A204.1 (cell line): ENCODE data around the gene SUB1.
"Not testable (repeated sequence)": the region's sequence is repeated elsewhere in the genome, so short reads cannot be mapped to it uniquely, and the experiment has no call there.

Experiments
- FAIRE-seq: peaks from 2 replicates; lab custom pipeline; 2012; peaks lifted over from hg19 to GRCh38; lab: Jason Lieb, UNC

The SUB1 gene

DNA sequence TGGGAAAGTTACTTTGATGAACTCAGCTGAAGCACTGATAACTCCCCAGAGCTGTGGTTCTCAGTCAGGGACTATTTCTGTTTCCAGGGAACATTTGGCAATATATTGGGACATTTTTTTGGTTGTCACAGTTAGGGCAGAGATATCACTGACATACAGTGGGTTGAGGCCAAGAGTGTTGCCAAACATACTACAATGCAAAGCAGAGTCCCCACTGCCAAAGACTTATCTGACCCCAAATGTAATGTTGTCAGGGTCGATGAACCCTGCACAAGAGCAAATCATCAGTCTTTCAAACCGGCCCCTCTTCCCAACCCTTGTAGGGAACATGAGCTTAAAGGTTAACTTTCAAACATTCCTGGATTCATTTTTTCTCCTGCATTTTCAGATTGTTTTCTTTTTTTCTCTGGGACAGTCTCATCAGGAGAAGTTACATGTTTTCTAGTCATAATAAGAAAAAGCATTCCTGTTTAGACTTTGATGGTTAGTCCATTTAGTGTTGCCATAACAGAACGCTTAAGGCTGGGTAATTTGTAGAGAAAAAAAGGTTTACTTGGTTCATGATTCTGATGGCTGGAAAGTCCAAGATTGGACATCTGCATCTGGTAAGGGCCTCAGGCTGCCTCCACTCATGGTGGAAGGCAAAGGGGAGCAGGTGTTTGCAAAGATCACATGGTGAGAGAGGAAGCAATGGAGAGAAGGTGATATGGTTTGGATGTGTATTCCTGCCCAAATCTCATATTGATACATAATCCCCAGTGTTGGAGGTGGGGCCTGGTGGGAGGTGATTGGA lies 18.8 kb upstream of the SUB1 start:
- no peak for FAIRE-seq

DNA sequence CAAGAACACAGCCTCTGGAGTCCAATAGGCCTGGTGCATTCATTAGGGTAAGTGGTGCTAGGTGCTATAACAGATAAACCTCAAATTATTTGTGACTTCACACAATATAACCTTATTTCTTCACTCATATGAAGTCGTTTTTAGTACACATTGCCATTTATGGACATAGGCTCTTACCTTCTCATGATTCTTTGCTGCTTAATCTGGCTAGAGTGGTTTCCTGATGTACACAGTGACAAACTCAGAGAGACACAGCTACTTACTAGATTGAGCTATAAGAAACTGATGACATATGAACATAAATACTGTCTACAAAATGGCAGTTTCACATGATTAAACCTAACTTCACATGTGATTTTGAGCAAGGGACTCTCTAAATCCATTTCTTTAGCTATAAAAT lies 14.2 kb upstream of the SUB1 start:
- FAIRE-seq, result no peak

DNA sequence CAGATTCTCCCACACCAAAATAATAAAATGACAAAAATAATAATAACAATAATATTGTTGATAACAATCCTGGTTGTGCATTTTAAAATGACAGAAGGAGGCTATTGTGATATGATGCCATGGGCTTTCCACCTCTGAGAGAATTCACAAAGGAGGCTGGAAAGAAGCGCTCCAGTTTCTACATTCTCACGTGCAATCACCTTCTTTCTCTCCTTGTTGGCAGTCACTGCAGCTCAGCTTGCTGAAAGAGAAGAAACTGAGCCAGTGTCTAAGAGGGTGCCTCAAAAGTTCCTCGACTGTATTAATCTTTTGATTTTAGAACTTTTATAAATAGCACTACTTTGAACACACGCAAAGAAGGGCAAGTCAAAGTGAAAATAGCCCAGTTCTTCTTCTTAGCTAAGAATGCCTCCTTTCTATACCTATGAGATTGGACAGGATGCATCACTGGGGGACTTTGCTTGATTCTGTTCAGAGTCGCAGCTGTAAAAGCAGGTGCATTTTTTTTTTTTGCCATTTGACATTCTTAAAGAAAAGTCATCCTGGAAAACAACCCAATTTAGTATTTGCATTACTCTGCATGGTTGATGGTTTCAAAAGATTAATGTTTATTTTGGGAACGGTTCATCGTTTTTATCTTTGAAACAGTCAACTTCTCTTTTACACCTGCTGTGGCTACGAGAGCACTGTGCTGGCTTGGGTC lies 12.4 kb upstream of the SUB1 start:
- no peak for FAIRE-seq

DNA sequence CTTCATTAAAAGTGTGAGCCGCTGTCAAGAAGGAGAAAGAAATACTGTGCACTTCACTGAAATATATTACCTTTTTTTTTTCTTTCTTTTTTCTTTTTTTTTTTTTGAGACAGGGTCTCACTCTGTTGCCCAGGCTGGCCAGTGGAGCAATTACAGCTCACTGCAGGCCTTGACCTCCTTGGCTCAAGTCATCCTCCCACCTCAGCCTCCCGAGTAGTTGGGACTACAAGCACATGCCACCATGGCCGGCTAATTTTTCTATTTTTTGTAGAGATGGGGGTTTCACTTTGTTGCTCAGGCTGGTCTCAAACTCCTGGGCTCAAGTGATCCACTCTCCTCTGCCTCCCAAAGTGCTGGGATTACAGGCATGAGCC lies 11.9 kb upstream of the SUB1 start:
- not testable (repeated sequence) for FAIRE-seq

DNA sequence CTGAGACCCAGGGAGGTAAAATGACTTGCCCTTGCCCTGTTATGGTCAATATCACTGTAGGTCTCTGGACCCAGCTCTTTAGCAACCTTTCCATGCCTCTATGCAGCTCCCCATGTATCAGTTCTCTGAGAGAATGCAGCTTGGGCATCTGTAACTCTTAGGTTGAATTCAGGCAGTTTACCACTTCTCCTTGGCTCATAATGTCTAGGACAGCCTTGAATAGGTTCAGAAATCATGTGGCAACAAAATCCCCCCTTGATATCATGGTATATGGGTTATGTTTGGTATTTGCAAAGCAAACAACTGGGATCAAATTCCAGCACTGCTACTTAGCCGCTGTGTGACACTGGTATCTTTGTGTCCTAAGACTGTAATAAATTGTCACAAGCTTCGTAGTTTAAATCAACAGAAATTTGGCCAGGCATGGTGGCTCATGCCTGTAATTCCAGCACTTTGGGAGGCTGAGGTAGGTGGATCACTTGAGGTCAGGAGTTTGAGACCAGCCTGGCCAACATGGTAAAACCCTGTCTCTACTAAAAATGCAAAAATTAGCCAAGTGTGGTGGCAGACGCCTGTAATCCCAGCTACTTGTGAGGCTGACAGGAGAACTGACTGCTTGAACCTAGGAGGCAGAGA lies 10.7 kb upstream of the SUB1 start:
- FAIRE-seq, result no peak

DNA sequence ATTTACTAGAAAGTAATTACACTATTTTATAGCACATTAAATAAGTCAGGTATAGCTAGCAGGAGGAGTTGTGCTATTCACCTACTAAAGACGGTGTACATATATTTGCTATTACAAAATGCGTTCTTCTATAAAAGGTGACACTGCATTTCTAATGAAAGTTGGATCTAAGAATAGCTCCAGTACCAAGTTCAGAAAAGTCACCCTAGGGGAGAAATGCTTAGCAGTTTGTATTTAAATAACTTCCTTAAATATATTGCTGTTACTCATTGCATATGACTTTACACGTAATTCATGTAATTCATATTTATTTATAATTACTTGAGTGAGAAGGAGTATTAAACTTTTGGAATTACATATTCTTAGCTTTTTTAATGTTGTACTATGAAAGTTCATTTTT lies 7.0 kb upstream of the SUB1 start:
- FAIRE-seq, result no peak

DNA sequence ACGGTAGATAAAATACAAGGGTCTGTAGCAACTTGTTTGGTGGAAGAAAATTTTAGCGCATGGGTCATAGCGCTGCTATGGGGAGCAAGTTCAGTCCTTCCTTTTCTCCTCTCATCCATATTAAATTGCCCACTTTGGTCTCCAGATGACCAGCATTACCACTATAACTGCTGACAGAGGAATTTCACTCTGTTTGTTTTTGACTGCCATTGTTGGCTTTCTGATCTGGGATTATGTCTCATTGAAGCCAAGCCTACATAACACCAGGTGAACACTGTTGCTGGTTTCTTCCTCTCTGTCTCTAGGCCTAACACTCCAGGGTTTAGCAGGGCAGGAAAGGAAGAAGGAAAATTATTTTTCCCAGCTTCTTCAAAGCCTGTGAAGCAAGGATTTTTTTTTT lies 6.6 kb upstream of the SUB1 start:
- no peak for FAIRE-seq

DNA sequence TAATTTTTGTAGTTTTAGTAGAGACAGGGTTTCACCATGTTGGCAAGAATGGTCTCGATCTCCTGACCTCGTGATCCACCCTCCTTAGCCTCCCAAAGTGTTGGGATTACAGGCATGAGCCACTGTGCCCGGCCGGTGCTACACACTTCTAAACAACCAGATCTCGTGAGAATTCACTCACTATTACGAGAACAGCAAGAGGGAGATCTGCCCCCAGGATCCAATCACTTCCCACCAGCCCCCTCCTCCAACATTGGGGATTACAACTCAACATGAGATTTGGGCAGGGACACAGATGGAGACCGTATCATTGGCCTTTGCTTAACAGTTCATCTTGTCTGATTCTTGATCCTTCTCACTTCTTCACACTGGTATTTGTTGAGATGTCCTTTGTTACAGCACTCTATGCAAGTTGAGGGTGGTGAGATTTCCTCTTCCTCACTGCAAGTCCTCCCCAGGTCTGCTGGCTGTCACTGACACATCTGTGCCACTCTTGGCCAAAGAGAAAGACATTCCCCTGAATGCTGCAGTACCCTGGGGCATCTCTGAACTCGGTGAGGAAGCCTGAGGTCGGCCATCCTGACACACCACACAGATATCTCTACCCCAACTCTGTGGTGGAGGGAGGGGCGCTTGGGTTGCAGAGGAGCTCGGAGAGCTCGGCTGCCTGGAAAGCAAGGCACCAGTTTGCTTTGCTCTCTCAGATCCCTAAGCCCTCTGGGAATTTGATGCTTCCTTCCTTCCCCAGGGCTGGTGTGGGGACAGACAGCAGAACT lies 4.2 kb upstream of the SUB1 start:
- no peak for FAIRE-seq

DNA sequence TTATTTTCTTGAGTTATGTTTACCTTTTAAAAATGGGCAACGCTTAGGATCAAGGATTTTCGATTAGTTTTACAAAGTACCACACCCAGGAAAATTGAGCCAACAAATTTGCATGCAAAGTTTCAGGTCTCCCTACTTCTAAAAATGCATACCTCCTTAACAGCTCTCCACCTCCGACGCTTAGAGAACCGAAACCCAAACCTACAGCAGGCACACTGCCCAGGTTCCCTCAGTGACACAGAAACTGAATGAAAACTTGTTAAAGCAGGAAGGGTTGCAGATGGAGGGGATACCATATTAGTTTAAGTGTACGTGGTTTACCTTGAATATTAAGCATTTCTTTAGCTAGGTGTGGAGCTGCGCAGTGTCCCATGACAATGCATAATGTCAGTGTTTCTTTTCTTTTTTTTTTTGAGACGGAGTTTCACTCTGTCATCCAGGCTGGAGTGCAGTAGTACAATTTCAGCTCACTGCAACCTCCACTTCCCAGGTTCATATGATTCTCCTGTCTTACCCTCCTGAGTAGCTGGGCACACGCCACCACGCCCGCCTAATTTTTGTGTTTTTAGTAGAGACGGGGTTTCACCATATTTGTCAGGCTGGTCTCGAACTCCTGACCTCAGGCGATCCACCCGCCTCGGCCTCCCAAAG lies 1.6 kb upstream of the SUB1 start:
- FAIRE-seq, result no peak

DNA sequence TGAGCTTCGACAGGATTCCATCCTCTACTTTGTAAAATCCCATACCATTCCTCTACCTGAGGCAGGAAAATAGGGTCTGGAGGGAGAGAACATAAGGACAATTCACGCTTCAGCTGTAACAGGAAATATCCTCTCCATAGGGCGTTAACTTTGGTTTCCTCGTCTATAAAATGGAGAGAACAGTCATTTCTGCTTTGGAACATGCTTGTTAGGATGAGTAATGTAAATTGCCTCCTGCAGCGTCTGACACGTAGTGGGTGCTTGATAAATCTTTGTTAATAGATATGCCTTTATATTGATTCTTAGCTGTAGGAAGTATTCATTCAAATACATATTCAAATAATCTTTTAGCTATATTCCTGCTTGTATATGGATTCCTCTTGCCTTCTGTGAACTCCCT lies 711 bp upstream of the SUB1 start:
- no peak for FAIRE-seq

DNA sequence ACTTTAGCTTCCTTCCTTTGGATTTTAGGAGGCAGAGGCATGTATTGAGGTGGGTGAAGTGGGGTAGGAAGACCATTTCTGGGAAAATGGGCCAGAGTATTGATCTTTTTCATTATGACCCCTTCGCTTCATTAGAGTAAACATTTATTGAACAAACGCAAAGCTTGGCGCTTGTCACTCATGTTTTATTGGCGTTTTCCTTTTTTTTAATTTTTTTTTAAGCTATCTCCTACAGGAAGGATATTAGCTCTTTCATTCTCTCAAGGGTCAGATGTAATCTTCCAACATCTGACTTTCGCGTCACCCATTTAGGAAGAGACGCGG lies 273 bp upstream of the SUB1 start:
- no peak for FAIRE-seq

DNA sequence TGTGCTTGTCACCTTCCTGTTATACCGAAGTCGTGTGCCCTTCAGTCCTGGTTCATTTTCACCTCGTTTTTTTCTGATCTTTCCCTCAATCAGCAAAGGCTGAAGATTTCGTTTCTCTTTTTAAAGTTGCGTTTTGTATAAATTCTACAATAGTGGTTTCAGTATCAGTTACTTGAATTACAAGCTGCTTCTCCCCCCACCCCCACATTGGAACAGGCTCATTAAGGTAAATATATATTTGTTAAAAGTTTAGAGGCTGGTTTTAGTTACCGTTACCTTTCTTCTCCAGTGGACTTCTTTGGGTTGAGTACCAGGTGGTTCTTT lies 881 bp downstream of the SUB1 start:
- no peak for FAIRE-seq

DNA sequence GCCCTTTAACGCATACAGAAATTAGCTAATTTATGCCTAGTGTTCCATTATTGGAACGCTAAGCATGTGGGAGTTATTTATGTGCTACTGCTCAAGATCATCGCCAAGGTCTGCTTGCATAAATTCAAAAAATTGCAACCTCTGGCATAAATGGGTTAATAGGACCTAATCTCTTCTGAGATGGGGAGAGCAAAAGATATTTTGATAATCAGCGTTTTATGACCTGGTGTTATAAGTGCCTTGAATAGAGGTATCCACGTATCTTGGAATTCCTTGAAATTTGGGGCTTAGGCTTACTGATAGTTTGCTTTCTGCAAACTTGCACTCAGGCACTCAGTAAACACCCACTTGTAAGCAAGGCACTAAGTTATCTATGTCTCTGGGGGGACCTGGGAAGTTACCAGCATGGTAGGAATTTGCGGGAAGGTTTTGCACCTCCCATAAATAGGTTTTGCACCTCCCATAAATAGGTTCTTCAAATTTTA lies 1.8 kb downstream of the SUB1 start:
- no peak for FAIRE-seq

DNA sequence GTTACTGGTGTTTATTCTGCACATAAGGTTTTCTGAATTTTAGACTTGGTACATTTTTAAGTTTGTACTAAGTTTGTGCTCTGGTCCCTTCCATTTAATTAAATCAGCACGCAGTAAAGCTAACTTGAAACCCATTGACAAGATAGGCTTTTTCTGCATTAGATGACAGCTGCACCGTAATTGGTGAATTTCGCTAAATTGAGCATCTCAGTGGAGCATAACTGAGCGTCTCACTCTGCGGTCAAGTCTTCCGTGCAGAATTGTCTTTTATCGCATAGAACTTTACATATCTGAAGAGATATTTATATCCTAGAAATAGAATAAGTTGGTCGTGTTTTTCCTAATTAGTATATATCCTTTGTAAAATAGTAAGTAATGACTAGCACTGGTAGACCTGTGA lies 4.1 kb downstream of the SUB1 start:
- no peak for FAIRE-seq

DNA sequence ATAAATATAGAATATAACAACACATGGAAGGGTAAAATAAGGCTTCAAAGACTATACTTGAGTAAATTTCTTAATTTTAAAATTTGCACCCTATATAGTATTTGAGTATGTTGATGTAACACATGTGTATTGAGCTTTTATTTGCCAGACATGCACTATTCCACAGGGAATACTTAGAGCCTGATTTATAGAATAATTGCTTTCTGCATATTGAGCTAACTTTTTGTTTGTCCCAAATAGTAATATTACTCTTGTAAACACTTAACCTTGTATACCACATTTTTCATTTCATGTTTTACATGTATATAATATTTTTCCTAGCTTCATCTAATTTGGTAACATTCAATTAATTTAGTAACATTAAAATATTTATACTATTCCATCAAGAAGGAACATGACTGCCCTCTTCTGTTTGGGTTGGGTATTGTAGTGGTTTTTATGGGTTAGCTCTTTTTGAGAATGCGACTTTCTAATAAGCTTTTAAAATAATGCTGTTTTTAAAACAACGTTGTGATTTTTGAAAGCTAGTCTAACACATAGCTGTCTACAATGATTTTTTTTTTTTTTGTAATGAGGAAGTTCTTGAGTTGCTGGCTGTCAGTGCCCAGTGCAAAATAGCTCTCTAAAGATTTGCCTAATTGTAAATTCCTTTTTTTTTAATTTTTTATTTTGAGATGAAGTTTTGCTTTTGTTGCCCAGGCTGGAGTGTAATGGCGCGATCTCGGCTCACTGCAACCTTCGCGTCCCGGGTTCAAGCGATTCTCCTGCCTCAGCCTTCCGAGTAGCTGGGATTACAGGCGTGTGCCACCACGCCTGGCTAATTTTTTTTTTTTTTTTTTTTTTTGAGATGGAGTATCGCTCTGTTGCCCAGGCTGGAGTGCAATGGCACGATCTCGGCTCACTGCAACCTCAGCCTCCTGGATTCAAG lies 4.8 kb downstream of the SUB1 start:
- peak; percentile 89 for FAIRE-seq

DNA sequence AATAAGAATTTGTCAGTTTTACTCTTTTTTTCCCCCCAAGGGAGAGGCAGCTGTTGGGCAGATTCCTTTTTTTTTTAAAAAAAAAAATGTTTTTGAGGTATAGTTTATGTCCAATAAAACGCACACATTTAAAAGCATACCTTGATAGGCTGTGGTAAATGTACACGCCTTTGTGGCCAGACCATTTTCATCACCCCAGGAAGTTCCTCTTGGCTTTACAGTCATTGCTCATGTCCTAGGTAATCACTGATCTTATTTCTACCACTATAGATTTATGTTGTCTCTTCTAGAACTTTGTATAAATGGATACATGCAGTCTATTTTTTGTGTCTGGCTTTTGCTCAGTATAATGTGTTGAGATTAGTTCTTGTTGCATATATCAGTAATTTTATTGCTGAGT lies 9.8 kb downstream of the SUB1 start:
- FAIRE-seq, result no peak

DNA sequence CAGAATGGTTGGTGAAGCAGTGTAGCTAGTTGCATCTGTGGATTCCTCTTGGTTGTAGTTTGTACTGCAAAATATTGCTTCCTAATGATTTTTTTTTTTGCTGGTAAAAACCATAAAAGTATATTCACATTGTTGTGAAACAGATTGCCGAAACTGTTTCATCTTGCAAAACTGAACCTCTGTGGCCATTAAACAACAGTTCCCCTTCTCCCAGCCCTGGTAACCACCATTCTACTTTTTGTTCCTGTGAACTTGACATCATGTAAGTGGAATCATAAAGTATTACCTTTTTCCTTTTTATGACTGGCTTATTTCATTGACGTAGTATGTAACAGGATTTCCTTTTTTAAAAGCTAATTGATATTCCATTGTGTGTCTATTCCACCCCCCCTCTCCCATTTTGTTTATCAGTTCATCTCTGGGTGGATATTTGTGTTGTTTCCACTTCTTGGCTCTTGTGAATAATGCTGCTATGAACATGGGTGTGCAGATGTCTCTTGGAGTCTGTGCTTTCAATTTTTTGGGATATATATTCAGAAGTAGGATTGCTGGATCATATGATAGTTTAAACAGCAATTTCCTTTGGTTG lies 11.8 kb downstream of the SUB1 start:
- FAIRE-seq, result no peak

DNA sequence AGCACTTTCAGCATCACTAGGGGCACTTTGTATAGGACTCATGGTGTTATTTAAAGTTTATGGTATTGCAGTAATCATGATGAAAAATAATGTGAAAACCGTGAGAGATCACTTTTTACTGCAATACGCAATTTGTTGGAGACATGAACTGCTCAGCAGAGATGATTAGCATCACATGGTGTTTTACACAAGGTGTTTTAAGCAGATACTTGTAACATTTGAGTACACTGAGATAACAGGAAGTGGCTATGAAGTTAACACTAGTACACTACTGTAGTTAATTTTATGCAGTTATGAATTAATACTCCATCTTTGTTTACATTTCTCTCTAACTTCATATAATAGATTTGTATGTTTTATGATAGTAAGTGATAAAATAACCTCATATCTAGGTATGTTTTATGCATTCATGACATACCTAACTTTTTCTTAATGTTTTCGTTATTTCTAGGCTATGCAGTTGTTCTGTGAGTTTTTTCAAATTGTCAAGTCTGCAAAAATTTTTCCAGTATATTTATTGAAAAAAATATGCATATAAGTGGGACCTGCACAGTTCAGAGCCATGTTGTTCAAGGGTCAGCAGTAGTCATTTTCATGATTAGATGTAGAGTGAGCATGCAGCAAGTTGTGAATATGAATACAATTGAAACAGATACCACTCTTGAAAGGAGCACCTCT lies 13.0 kb downstream of the SUB1 start:
- FAIRE-seq, result no peak

DNA sequence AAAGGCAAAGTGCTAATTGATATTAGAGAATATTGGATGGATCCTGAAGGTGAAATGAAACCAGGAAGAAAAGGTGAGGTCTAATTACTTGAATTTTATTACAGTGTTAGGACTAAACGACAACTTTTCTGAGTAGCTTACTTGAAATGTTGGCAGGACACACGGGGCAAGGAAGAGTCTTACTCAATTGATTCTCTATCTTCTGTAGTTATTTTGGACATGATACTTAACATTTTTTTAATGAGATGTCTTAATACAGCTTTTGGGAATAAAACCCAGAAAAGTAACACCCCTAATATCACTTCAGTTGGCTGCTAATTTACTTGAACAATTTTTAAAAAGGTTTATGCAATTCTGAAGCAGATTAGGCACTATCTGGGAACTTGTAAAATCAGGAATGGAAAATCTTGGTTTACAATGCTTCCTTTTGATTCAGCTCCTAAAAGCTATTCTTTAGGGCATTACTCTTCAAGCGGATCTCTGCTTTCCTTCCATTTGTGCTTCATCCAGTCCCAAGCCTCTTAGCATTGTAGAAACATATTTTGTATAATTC lies 13.7 kb downstream of the SUB1 start:
- FAIRE-seq, result no peak

DNA sequence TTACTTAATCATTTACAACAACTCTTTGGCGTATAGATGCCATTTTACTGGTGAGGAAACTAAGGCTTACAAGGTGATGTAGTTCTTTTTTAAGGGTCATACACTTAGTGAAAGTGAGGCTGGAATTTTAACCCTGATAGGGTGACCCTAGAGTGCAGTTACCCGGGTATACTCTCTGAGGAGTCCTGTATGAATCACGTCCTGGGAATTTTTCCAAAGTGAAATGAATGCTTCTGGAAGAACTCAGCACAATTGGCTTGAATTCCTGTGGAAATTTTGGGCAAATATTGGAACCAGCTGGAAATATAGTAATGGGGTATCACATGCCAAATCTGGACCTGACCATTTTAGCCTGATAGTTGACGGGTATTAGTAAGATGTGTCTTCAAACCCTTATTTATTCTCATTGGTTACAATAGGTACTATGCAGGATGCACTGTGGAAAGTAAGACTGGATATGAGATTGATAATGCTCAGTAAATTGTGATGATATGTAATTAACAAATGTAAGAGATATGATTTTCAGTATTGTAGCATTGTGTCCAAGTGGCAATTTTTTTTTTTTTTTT lies 14.8 kb downstream of the SUB1 start:
- no peak for FAIRE-seq
